Mononuclear cell (primary cell): ENCODE results near the gene ETV6. TPM values are rescaled to one million over a fixed set of nuclear protein-coding genes. Genes with fewer than 3 reads are reported as not detected.

Experiments used
- H3K27me3 ChIP-seq: 2 replicates; pipeline ENCODE4 v1.6.0; 2011; ENCODE audit warnings: low read length, control low read depth; ENCODE audit not compliant: insufficient read depth
- H3K4me1 ChIP-seq: 2 replicates; pipeline ENCODE4 v1.5.1; 2011; ENCODE audit warnings: mild to moderate bottlenecking, low read length, control low read depth; ENCODE audit not compliant: insufficient read depth
- H3K4me3 ChIP-seq: 2 replicates; pipeline ENCODE4 v1.5.1; 2011; ENCODE audit warnings: mild to moderate bottlenecking, low read length, moderate library complexity
- H3K9me3 ChIP-seq: 2 replicates; pipeline ENCODE4 v1.5.1; 2011; ENCODE audit warnings: low read depth, mild to moderate bottlenecking, control low read depth, low read length
- total RNA-seq: library from RNA; depleted of rRNA; stranded (reverse); fragments of >200 nt; gene quantifications from one replicate; pipeline ENCODE4 v1.2.3, GENCODE V29; 2012

Gene ETV6
- total RNA-seq, 1 donor, result 19.7 TPM

GRCh38 chr12:11706509-11707379 lies 57.3 kb downstream of the ETV6 start:
- no peaks in the 10 kb centered on the region for H3K27me3 ChIP-seq
- H3K4me1 ChIP-seq, result peaks cover 39% of the 10 kb centered on the region
- no peak overlapping the region for H3K4me3 ChIP-seq
- H3K9me3 ChIP-seq, result no peaks in the 10 kb centered on the region

GRCh38 chr12:11707535-11707934 lies 58.1 kb downstream of the ETV6 start:
- no peak overlapping the region for H3K4me3 ChIP-seq

GRCh38 chr12:11709513-11709912 lies 60.0 kb downstream of the ETV6 start:
- H3K4me3 ChIP-seq, result no peak overlapping the region
- no peaks in the 10 kb centered on the region for H3K9me3 ChIP-seq
- no peaks in the 10 kb centered on the region for H3K27me3 ChIP-seq
- peaks cover 40% of the 10 kb centered on the region for H3K4me1 ChIP-seq

More at GRCh38 chr12:11707535-11707934, 58.1 kb downstream of the ETV6 start:
- peaks cover 44% of the 10 kb centered on the region for H3K4me1 ChIP-seq
- H3K27me3 ChIP-seq, result no peaks in the 10 kb centered on the region
- H3K9me3 ChIP-seq, result no peaks in the 10 kb centered on the region

- Histone ChIP-seq H3K4me1 (peaks cover 40% of the 10 kb centered on the region), H3K9me3 (no peaks in the 10 kb centered on the region), H3K4me3 (no peak overlapping the region), H3K27me3 (no peaks in the 10 kb centered on the region)
Measured at GRCh38 chr12:11710431-11710830, 61.0 kb downstream of the ETV6 start.

GRCh38 chr12:11710906-11711305 lies 61.4 kb downstream of the ETV6 start:
- no peak overlapping the region for H3K4me3 ChIP-seq
- H3K9me3 ChIP-seq, result no peaks in the 10 kb centered on the region
- peaks cover 40% of the 10 kb centered on the region for H3K4me1 ChIP-seq
- H3K27me3 ChIP-seq, result no peaks in the 10 kb centered on the region

- Histone ChIP-seq H3K4me3 (no peak overlapping the region), H3K4me1 (peaks cover 45% of the 10 kb centered on the region), H3K27me3 (no peaks in the 10 kb centered on the region), H3K9me3 (no peaks in the 10 kb centered on the region)
Measured at GRCh38 chr12:11711651-11712327, 62.3 kb downstream of the ETV6 start.

- H3K27me3 ChIP-seq, result no peaks in the 10 kb centered on the region
- H3K4me3 ChIP-seq, result no peak overlapping the region
- peaks cover 51% of the 10 kb centered on the region for H3K4me1 ChIP-seq
- H3K9me3 ChIP-seq, result no peaks in the 10 kb centered on the region
Measured at GRCh38 chr12:11712491-11712890, 63.0 kb downstream of the ETV6 start.

GRCh38 chr12:11713202-11713601 lies 63.7 kb downstream of the ETV6 start:
- Histone ChIP-seq H3K4me3 (no peak overlapping the region), H3K27me3 (no peaks in the 10 kb centered on the region), H3K9me3 (no peaks in the 10 kb centered on the region), H3K4me1 (peaks cover 56% of the 10 kb centered on the region)

- Histone ChIP-seq H3K4me3 (no peak overlapping the region), H3K9me3 (no peaks in the 10 kb centered on the region), H3K27me3 (no peaks in the 10 kb centered on the region), H3K4me1 (peaks cover 68% of the 10 kb centered on the region)
Measured at GRCh38 chr12:11714626-11715025, 65.2 kb downstream of the ETV6 start.

GRCh38 chr12:11715621-11716020 lies 66.1 kb downstream of the ETV6 start:
- Histone ChIP-seq H3K4me3 (no peak overlapping the region), H3K27me3 (no peaks in the 10 kb centered on the region), H3K4me1 (peaks cover 71% of the 10 kb centered on the region), H3K9me3 (no peaks in the 10 kb centered on the region)

- H3K4me3 ChIP-seq, result no peak overlapping the region
- no peaks in the 10 kb centered on the region for H3K27me3 ChIP-seq
Measured at GRCh38 chr12:11716794-11717518, 67.5 kb downstream of the ETV6 start.

GRCh38 chr12:11717519-11717961 lies 68.1 kb downstream of the ETV6 start:
- Histone ChIP-seq H3K9me3 (no peaks in the 10 kb centered on the region), H3K4me3 (no peak overlapping the region), H3K4me1 (peaks cover 55% of the 10 kb centered on the region), H3K27me3 (no peaks in the 10 kb centered on the region)

More at GRCh38 chr12:11716794-11717518, 67.5 kb downstream of the ETV6 start:
- Histone ChIP-seq H3K4me1 (peaks cover 59% of the 10 kb centered on the region), H3K9me3 (no peaks in the 10 kb centered on the region)

GRCh38 chr12:11718105-11718504 lies 68.6 kb downstream of the ETV6 start:
- Histone ChIP-seq H3K27me3 (no peaks in the 10 kb centered on the region), H3K4me3 (no peak overlapping the region), H3K9me3 (no peaks in the 10 kb centered on the region), H3K4me1 (peaks cover 56% of the 10 kb centered on the region)

GRCh38 chr12:11718768-11719253 lies 69.3 kb downstream of the ETV6 start:
- Histone ChIP-seq H3K4me3 (no peak overlapping the region), H3K9me3 (no peaks in the 10 kb centered on the region), H3K4me1 (peaks cover 61% of the 10 kb centered on the region)

GRCh38 chr12:11719678-11720099 lies 70.2 kb downstream of the ETV6 start:
- no peak overlapping the region for H3K4me3 ChIP-seq
- H3K9me3 ChIP-seq, result no peaks in the 10 kb centered on the region
- H3K4me1 ChIP-seq, result peaks cover 67% of the 10 kb centered on the region
- no peaks in the 10 kb centered on the region for H3K27me3 ChIP-seq

More at GRCh38 chr12:11718768-11719253, 69.3 kb downstream of the ETV6 start:
- H3K27me3 ChIP-seq, result no peaks in the 10 kb centered on the region
